ENCODE results near the gene MMD.

Gene MMD

GRCh38 chr17:55417411-55418268 lies 4.0 kb downstream of the MMD start:
- no peak for TF ChIP-seq CTCF (IDR thresholded peaks at IDR 0.05; ENCODE audit: low read depth, low read length)
- DNase-seq (ENCODE audit: extremely low read depth, low read depth), result no peak

- no peak for DNase-seq (ENCODE audit: extremely low read depth, low read depth)
- TF ChIP-seq CTCF (IDR thresholded peaks at IDR 0.05; ENCODE audit: low read depth, low read length), result no peak
Observed at GRCh38 chr17:55416470-55417052, 5.1 kb downstream of the MMD start.

GRCh38 chr17:55416000-55416399 lies 5.6 kb downstream of the MMD start:
- TF ChIP-seq CTCF (IDR thresholded peaks at IDR 0.05; ENCODE audit: low read depth, low read length), result no peak
- DNase-seq (ENCODE audit: extremely low read depth, low read depth), result no peak

GRCh38 chr17:55414983-55415382 lies 6.7 kb downstream of the MMD start:
- no peak for TF ChIP-seq CTCF (IDR thresholded peaks at IDR 0.05; ENCODE audit: low read depth, low read length)
- DNase-seq (ENCODE audit: extremely low read depth, low read depth), result no peak

- DNase-seq (ENCODE audit: extremely low read depth, low read depth), result no peak
- TF ChIP-seq CTCF (IDR thresholded peaks at IDR 0.05; ENCODE audit: low read depth, low read length), result no peak
Observed at GRCh38 chr17:55413825-55414489, 7.7 kb downstream of the MMD start.

- DNase-seq (ENCODE audit: extremely low read depth, low read depth), result no peak
- no peak for TF ChIP-seq CTCF (IDR thresholded peaks at IDR 0.05; ENCODE audit: low read depth, low read length)
Observed at GRCh38 chr17:55411463-55411855, 10.2 kb downstream of the MMD start.

All from AG09319 (cell line).